Transverse colon (tissue), 4 donors: ENCODE data around the gene APOL1.

ENCODE experiments used
- POLR2A ChIP-seq: fragments of 450-650 bp; IDR thresholded peaks from one replicate; pipeline ENCODE4 v1.6.1; 2016; ENCODE audit warnings: antibody characterized with exemption, mild to moderate bottlenecking, moderate library complexity
- POLR2AphosphoS5 ChIP-seq, 3 donors: sonication (generic); formaldehyde crosslinking; IDR thresholded peaks; one replicate each; pipeline ENCODE4 v1.6.1; 2016; ENCODE audit warnings: antibody characterized with exemption in 3 of 3
- TF ChIP-seq, protein P1 (sequence below), 5 experiments: fragments of 200-600 bp in 3 of 5; fragments of 450-650 bp in 2 of 5; sonication (generic) in 3 of 5; IDR thresholded peaks; 1 replicate in 2 of 5; 2 replicates in 3 of 5; pipeline ENCODE4 v1.5.1; 2016 to 2017; ENCODE audit warnings: antibody characterized with exemption in 5 of 5, inconsistent platforms in 3 of 5, mild to moderate bottlenecking in 2 of 5, moderate library complexity in 1 of 5

DNA sequence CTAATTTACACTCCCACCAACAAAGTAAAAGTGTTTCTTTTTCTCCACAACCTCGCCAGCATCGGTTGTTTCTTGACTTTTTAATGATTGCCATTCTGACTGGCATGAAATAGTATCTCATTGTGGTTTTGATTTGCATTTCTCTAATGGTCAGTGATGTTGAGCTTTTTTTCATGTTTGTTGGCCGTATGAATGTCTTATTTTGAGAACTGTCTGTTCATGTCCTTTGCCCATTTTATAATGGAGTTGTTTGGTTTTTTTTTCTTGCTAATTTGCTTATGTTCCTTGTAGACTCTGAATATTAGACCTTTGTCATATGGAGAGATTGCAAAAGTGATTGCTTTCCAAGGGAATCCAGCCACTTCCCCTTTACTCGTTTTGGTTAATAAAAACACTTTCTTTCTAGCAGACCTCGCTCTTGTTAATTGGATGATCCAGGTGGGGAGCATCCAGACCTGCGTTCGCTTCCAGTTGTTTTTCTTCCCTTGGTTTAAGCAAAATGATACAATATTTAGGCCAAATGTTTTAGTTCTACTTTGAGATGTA lies 34.2 kb upstream of the APOL1 start:
- TF ChIP-seq, protein P1, sequence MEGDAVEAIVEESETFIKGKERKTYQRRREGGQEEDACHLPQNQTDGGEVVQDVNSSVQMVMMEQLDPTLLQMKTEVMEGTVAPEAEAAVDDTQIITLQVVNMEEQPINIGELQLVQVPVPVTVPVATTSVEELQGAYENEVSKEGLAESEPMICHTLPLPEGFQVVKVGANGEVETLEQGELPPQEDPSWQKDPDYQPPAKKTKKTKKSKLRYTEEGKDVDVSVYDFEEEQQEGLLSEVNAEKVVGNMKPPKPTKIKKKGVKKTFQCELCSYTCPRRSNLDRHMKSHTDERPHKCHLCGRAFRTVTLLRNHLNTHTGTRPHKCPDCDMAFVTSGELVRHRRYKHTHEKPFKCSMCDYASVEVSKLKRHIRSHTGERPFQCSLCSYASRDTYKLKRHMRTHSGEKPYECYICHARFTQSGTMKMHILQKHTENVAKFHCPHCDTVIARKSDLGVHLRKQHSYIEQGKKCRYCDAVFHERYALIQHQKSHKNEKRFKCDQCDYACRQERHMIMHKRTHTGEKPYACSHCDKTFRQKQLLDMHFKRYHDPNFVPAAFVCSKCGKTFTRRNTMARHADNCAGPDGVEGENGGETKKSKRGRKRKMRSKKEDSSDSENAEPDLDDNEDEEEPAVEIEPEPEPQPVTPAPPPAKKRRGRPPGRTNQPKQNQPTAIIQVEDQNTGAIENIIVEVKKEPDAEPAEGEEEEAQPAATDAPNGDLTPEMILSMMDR (IDR thresholded peaks at IDR 0.05) = no peak
- TF ChIP-seq POLR2A (no peak), POLR2AphosphoS5 (IDR thresholded peaks at IDR 0.05) (no peak)
